GM19240 (cell line): ENCODE measurements around the gene BBIP1.
"Not testable (repeated sequence)": the region's sequence is repeated elsewhere in the genome, so short reads cannot be mapped to it uniquely, and the experiment has no call there.

ENCODE experiments used
- DNase-seq: peaks from one replicate; pipeline ENCODE4 v3.0.0; 2011; ENCODE audit warnings: low spot score; ENCODE audit not compliant: insufficient read length

BBIP1 gene

GRCh38 chr10:110885932-110886674, 32.9 kb downstream of the BBIP1 start:
- DNase-seq, result no peak

- DNase-seq, result no peak
Measured at GRCh38 chr10:110883924-110884323, 35.1 kb downstream of the BBIP1 start.

GRCh38 chr10:110881905-110882304, 37.1 kb downstream of the BBIP1 start:
- DNase-seq, result no peak

GRCh38 chr10:110881247-110881646, 37.7 kb downstream of the BBIP1 start:
- no peak for DNase-seq

GRCh38 chr10:110880012-110880411, 39.0 kb downstream of the BBIP1 start:
- no peak for DNase-seq

GRCh38 chr10:110876788-110877187, 42.2 kb downstream of the BBIP1 start:
- no peak for DNase-seq

GRCh38 chr10:110876000-110876399, 43.0 kb downstream of the BBIP1 start:
- DNase-seq, result no peak

- DNase-seq, result no peak
Measured at GRCh38 chr10:110873951-110874350, 45.0 kb downstream of the BBIP1 start.

GRCh38 chr10:110872984-110873923, 45.7 kb downstream of the BBIP1 start:
- no peak for DNase-seq

GRCh38 chr10:110872145-110872983, 46.6 kb downstream of the BBIP1 start:
- no peak for DNase-seq

- DNase-seq, result no peak
Measured at GRCh38 chr10:110871298-110872084, 47.5 kb downstream of the BBIP1 start, which contains the start of gene PDCD4. PDCD4 (plus strand) TSS chr10:110871928; CDS start chr10:110876028, 4,100 bp downstream.

- DNase-seq, result no peak
Measured at GRCh38 chr10:110870823-110871297, 48.1 kb downstream of the BBIP1 start.

- no peak for DNase-seq
Measured at GRCh38 chr10:110868981-110869380, 50.0 kb downstream of the BBIP1 start.

GRCh38 chr10:110867807-110868465, 51.0 kb downstream of the BBIP1 start:
- DNase-seq, result no peak

GRCh38 chr10:110867011-110867806, 51.8 kb downstream of the BBIP1 start:
- not testable (repeated sequence) for DNase-seq

GRCh38 chr10:110865809-110866482, 53.0 kb downstream of the BBIP1 start:
- no peak for DNase-seq

GRCh38 chr10:110865186-110865808, 53.7 kb downstream of the BBIP1 start:
- no peak for DNase-seq

- DNase-seq, result no peak
Measured at GRCh38 chr10:110864662-110865140, 54.3 kb downstream of the BBIP1 start.
